Endodermal cell (in vitro differentiated cells): Measurements from ENCODE around the gene MTA3. TPM values are rescaled to one million over a fixed set of nuclear protein-coding genes. Genes with fewer than 3 reads are reported as not detected.

ENCODE experiments used
- DNase-seq: peaks from one replicate; pipeline ENCODE4 v3.0.0-alpha.2; 2017
- H3K27ac ChIP-seq: 2 replicates; pipeline ENCODE4 v1.5.1; 2013; ENCODE audit warnings: mild to moderate bottlenecking, low read depth, low read length, moderate library complexity
- H3K27me3 ChIP-seq: 2 replicates; pipeline ENCODE4 v1.6.1; 2013; ENCODE audit warnings: mild to moderate bottlenecking, low read length, moderate library complexity; ENCODE audit not compliant: insufficient read depth, control insufficient read depth, poor library complexity, severe bottlenecking
- H3K36me3 ChIP-seq: 2 replicates; pipeline ENCODE4 v1.7.0; 2013; ENCODE audit warnings: mild to moderate bottlenecking, low read length, moderate library complexity; ENCODE audit not compliant: control insufficient read depth, insufficient read depth
- H3K4me1 ChIP-seq: one replicate; pipeline ENCODE4 v1.7.0; 2013; ENCODE audit warnings: low read length; ENCODE audit not compliant: control insufficient read depth, insufficient read depth
- H3K4me3 ChIP-seq: 2 replicates; pipeline ENCODE4 v1.5.1; 2013; ENCODE audit warnings: mild to moderate bottlenecking, low read length, moderate library complexity
- H3K9ac ChIP-seq: 2 replicates; pipeline ENCODE4 v1.6.1; 2013; ENCODE audit warnings: mild to moderate bottlenecking, low read length, moderate library complexity; ENCODE audit not compliant: poor library complexity, severe bottlenecking; ENCODE audit errors: extremely low read depth
- H3K9me3 ChIP-seq: 2 replicates; pipeline ENCODE4 v1.6.1; 2013; ENCODE audit warnings: mild to moderate bottlenecking, low read length, moderate library complexity; ENCODE audit not compliant: control insufficient read depth
- H3K27ac Mint-ChIP-seq: 2 replicates; pipeline ENCODE4 v1.8.0; 2020; ENCODE audit warnings: mixed read lengths
- H3K27me3 Mint-ChIP-seq: 2 replicates; pipeline ENCODE4 v1.8.0; 2021; ENCODE audit warnings: mild to moderate bottlenecking, mixed read lengths; ENCODE audit not compliant: insufficient read depth
- H3K36me3 Mint-ChIP-seq: 2 replicates; pipeline ENCODE4 v1.8.0; 2020; ENCODE audit warnings: low read depth, mixed read lengths
- H3K4me1 Mint-ChIP-seq: 2 replicates; pipeline ENCODE4 v1.8.0; 2020; ENCODE audit warnings: mixed read lengths
- H3K4me3 Mint-ChIP-seq: 2 replicates; pipeline ENCODE4 v1.8.0; 2020; ENCODE audit warnings: mild to moderate bottlenecking, moderate library complexity, mixed read lengths
- H3K9me3 Mint-ChIP-seq: 2 replicates; pipeline ENCODE4 v1.8.0; 2020; ENCODE audit warnings: mild to moderate bottlenecking, mixed read lengths
- CTCF ChIP-seq: fragments of 200-600 bp; sonication (generic); conservative IDR thresholded peaks from 2 replicates; pipeline ENCODE4 v1.5.0; 2021; ENCODE audit warnings: antibody characterized with exemption, mild to moderate bottlenecking
- WGBS, 2 experiments: methylation state at CpG; one replicate each; pipeline versions ENCODE4 v1.1.5 to v1.1.7; 2013; ENCODE audit warnings: missing lambda C conversion rate in 2 of 2, mixed read lengths in 1 of 2; ENCODE audit not compliant: insufficient coverage in 1 of 2, insufficient read length in 1 of 2; 5-methylcytosine and 5-hydroxymethylcytosine counted together
- total RNA-seq, 2 donors: library from RNA; stranded (reverse); fragmentation: NEBNext Ultra II Directional in 1 of 2; extraction: Animal tissue kit (Norgen Biotek cat#: 25700) in 1 of 2; gene quantifications; 2 replicates in 1 of 2; 3 replicates in 1 of 2; pipeline ENCODE4 v1.2.1, GENCODE V29; 2021

MTA3 gene
- total RNA-seq, 2 donors from 2014 or later = 138 to 154 TPM

GRCh38 chr2:42554392-42554791 lies 14.0 kb upstream of the MTA3 start:
- Histone ChIP-seq H3K4me3 (no peak overlapping the region), H3K36me3 (no peaks in the 10 kb centered on the region), H3K27me3 (no peaks in the 10 kb centered on the region), H3K9me3 (no peaks in the 10 kb centered on the region), H3K4me1 (no peaks in the 10 kb centered on the region), H3K9ac (no peak overlapping the region), H3K27ac (no peak overlapping the region)
- peak; percentile 56 for DNase-seq
- TF ChIP-seq CTCF = no peak
- Mint-ChIP-seq H3K27me3 (no peaks in the 10 kb centered on the region), H3K36me3 (no peaks in the 10 kb centered on the region), H3K4me1 (peaks cover 19% of the 10 kb centered on the region), H3K4me3 (no peak overlapping the region), H3K9me3 (no peaks in the 10 kb centered on the region), H3K27ac (peak overlapping the region; percentile 17)
- WGBS, 2 experiments = 54% methylated on average over 1 of the region's 1 CpG; no CpG with 5 or more reads in 1 of the 2 experiments

GRCh38 chr2:42556315-42556890 lies 12.0 kb upstream of the MTA3 start:
- Histone ChIP-seq H3K36me3 (no peaks in the 10 kb centered on the region), H3K27ac (no peak overlapping the region), H3K27me3 (no peaks in the 10 kb centered on the region), H3K4me3 (no peak overlapping the region), H3K9me3 (no peaks in the 10 kb centered on the region), H3K9ac (no peak overlapping the region), H3K4me1 (no peaks in the 10 kb centered on the region)
- H3K4me1 Mint-ChIP-seq = peaks cover 19% of the 10 kb centered on the region
- TF ChIP-seq CTCF = no peak
- H3K36me3 Mint-ChIP-seq = no peaks in the 10 kb centered on the region
- WGBS, 2 experiments = 83 to 90% methylated on average over 2 to 6 of the region's 6 CpGs
- H3K9me3 Mint-ChIP-seq = no peaks in the 10 kb centered on the region
- H3K4me3 Mint-ChIP-seq = no peak overlapping the region
- H3K27me3 Mint-ChIP-seq = no peaks in the 10 kb centered on the region
- H3K27ac Mint-ChIP-seq = peak overlapping the region; percentile 58
- DNase-seq = no peak

GRCh38 chr2:42557306-42557705 lies 11.1 kb upstream of the MTA3 start:
- no peaks in the 10 kb centered on the region for H3K4me1 ChIP-seq
- no peak for TF ChIP-seq CTCF
- H3K9me3 ChIP-seq = no peaks in the 10 kb centered on the region
- no peak overlapping the region for H3K27ac ChIP-seq
- H3K4me1 Mint-ChIP-seq = peaks cover 20% of the 10 kb centered on the region
- DNase-seq = no peak
- no peaks in the 10 kb centered on the region for H3K27me3 ChIP-seq
- no peaks in the 10 kb centered on the region for H3K9me3 Mint-ChIP-seq
- no peak overlapping the region for H3K9ac ChIP-seq
- H3K36me3 Mint-ChIP-seq = no peaks in the 10 kb centered on the region
- H3K27ac Mint-ChIP-seq = no peak overlapping the region
- H3K4me3 ChIP-seq = no peak overlapping the region
- no peaks in the 10 kb centered on the region for H3K27me3 Mint-ChIP-seq
- WGBS, 2 experiments = 69 to 75% methylated on average over 5 of the region's 5 CpGs
- H3K36me3 ChIP-seq = no peaks in the 10 kb centered on the region
- H3K4me3 Mint-ChIP-seq = no peak overlapping the region
